IMR-90 (cell line): Measurements from ENCODE around the gene FUT8. TPM values are rescaled to one million over a fixed set of nuclear protein-coding genes. Genes with fewer than 3 reads are reported as not detected.

Experiments
- ATAC-seq: fragments of 200-7000 bp; cut with Tn5 transposase; 2 replicates; pipeline ENCODE4 v1.9.1; 2020; ENCODE audit warnings: low read depth, mild to moderate bottlenecking, moderate library complexity
- BruUV-seq: library from RNA; stranded (reverse); fragments of 400-500 nt; replicated peaks from 2 replicates; lab custom pipeline; 2021; lab: Mats Ljungman, UMichigan
- CTCF ChIA-PET: fragments of 300-600 bp; formaldehyde crosslinking; extraction: SDS; loops from one replicate; lab custom pipeline; 2021; ENCODE audit warnings: antibody characterized with exemption; lab: Yijun Ruan, JAX
- POLR2A ChIA-PET: fragments of 300-600 bp; sonication (Branson Sonifier 250); formaldehyde crosslinking; loops from one replicate; lab custom pipeline; 2022; ENCODE audit warnings: antibody characterized with exemption; ENCODE audit not compliant: unreplicated experiment; lab: Charles Lee
- DNase-seq: peaks from one replicate; pipeline ENCODE4 v3.0.0; 2013
- H2AFZ ChIP-seq: replicated peaks from 2 replicates; pipeline ENCODE3; 2013; ENCODE audit warnings: low read length, mild to moderate bottlenecking; ENCODE audit not compliant: poor library complexity
- H2AK5ac ChIP-seq: 2 replicates; pipeline ENCODE4 v1.6.1; 2013; ENCODE audit warnings: low read depth, low read length, inconsistent platforms
- H2AK9ac ChIP-seq: replicated peaks from 2 replicates; pipeline ENCODE3; 2013; ENCODE audit warnings: mild to moderate bottlenecking, low read depth, low read length, moderate library complexity; ENCODE audit not compliant: poor library complexity
- H2BK120ac ChIP-seq: 2 replicates; pipeline ENCODE4 v1.6.1; 2013; ENCODE audit warnings: low read depth, low read length, inconsistent platforms
- H2BK15ac ChIP-seq: 3 replicates; pipeline ENCODE4 v1.6.1; 2013; ENCODE audit warnings: low read depth, low read length, inconsistent platforms
- H2BK20ac ChIP-seq: 2 replicates; pipeline ENCODE4 v1.6.1; 2013; ENCODE audit warnings: low read depth, mild to moderate bottlenecking, inconsistent platforms, low read length, moderate library complexity
- H2BK5ac ChIP-seq: 2 replicates; pipeline ENCODE4 v1.6.1; 2013; ENCODE audit warnings: mild to moderate bottlenecking, low read depth, low read length, inconsistent platforms; ENCODE audit not compliant: poor library complexity, severe bottlenecking
- H3K14ac ChIP-seq: replicated peaks from 2 replicates; pipeline ENCODE4 v1.6.1; 2013; ENCODE audit warnings: low read depth, low read length, inconsistent platforms
- H3K18ac ChIP-seq: 2 replicates; pipeline ENCODE4 v1.6.1; 2013; ENCODE audit warnings: low read depth, low read length, control low read depth
- H3K23ac ChIP-seq: 2 replicates; pipeline ENCODE4 v1.6.1; 2013; ENCODE audit warnings: low read depth, low read length, inconsistent platforms
- H3K27ac ChIP-seq: 2 replicates; pipeline ENCODE4 v1.5.1; 2013; ENCODE audit warnings: mild to moderate bottlenecking, control low read depth, low read length; ENCODE audit not compliant: insufficient read depth
- H3K27me3 ChIP-seq: 2 replicates; pipeline ENCODE4 v1.6.1; 2013; ENCODE audit warnings: low read length; ENCODE audit not compliant: control insufficient read depth, insufficient read depth
- H3K36me3 ChIP-seq: 2 replicates; pipeline ENCODE4 v1.6.1; 2013; ENCODE audit warnings: low read length, mixed read lengths; ENCODE audit not compliant: control insufficient read depth, insufficient read depth
- H3K4ac ChIP-seq: 2 replicates; pipeline ENCODE4 v1.6.1; 2013; ENCODE audit warnings: low read depth, low read length, inconsistent platforms
- H3K4me1 ChIP-seq: 2 replicates; pipeline ENCODE4 v1.6.1; 2013; ENCODE audit warnings: low read length, mixed read lengths; ENCODE audit not compliant: control insufficient read depth, insufficient read depth
- H3K4me2 ChIP-seq: 2 replicates; pipeline ENCODE4 v1.6.1; 2013; ENCODE audit warnings: low read depth, mild to moderate bottlenecking, control low read depth, low read length, moderate library complexity
- H3K4me3 ChIP-seq: 2 replicates; pipeline ENCODE4 v1.5.1; 2013; ENCODE audit warnings: low read depth, mild to moderate bottlenecking, control low read depth, low read length, moderate library complexity; ENCODE audit not compliant: insufficient read depth
- H3K56ac ChIP-seq: 2 replicates; pipeline ENCODE4 v1.6.1; 2013; ENCODE audit warnings: low read length, inconsistent platforms; ENCODE audit not compliant: insufficient read depth; ENCODE audit errors: extremely low read depth
- H3K79me1 ChIP-seq, 2 experiments: 2 replicates each; pipeline ENCODE4 v1.6.1; 2013; ENCODE audit warnings: low read length in 2 of 2, inconsistent platforms in 1 of 2, low read depth in 1 of 2
- H3K9ac ChIP-seq: 2 replicates; pipeline ENCODE4 v1.6.1; 2013; ENCODE audit warnings: low read depth, low read length, control low read depth
- H3K9me1 ChIP-seq: 2 replicates; pipeline ENCODE4 v1.6.1; 2013; ENCODE audit warnings: low read length, inconsistent platforms; ENCODE audit not compliant: insufficient read depth
- H3K9me3 ChIP-seq: 2 replicates; pipeline ENCODE4 v1.6.1; 2013; ENCODE audit warnings: low read length; ENCODE audit not compliant: control insufficient read depth, insufficient read depth
- H4K20me1 ChIP-seq: 2 replicates; pipeline ENCODE4 v1.6.1; 2013; ENCODE audit warnings: low read length, inconsistent platforms; ENCODE audit not compliant: insufficient read depth
- H4K5ac ChIP-seq: 2 replicates; pipeline ENCODE4 v1.6.1; 2013; ENCODE audit warnings: mild to moderate bottlenecking, low read depth, low read length, control low read depth
- H4K8ac ChIP-seq, 2 experiments: 2 replicates each; pipeline ENCODE4 v1.6.1; 2013; ENCODE audit warnings: low read depth in 2 of 2, low read length in 2 of 2, control low read depth in 1 of 2, inconsistent platforms in 1 of 2
- H4K91ac ChIP-seq: 2 replicates; pipeline ENCODE4 v1.6.1; 2013; ENCODE audit warnings: low read depth, low read length, inconsistent platforms; ENCODE audit not compliant: insufficient read depth
- BHLHE40 ChIP-seq: fragments of 150-350 bp; IDR thresholded peaks from 2 replicates; pipeline ENCODE4 v1.6.1; 2016; ENCODE audit warnings: mild to moderate bottlenecking, low read depth, low read length
- CEBPB ChIP-seq: IDR thresholded peaks from 2 replicates; pipeline ENCODE4 v1.6.1; 2012; ENCODE audit warnings: low read depth, low read length, improper control_type of control experiment
- CHD1 ChIP-seq: IDR thresholded peaks from 2 replicates; pipeline ENCODE4 v1.6.1; 2012; ENCODE audit warnings: low read depth, low read length, improper control_type of control experiment
- FOS ChIP-seq: fragments of 150-350 bp; IDR thresholded peaks from 2 replicates; pipeline ENCODE4 v1.6.1; 2016; ENCODE audit warnings: low read depth, low read length
- MAFK ChIP-seq: IDR thresholded peaks from 2 replicates; pipeline ENCODE4 v1.6.1; 2012; ENCODE audit warnings: low read depth, low read length, improper control_type of control experiment
- MXI1 ChIP-seq: IDR thresholded peaks from 2 replicates; pipeline ENCODE4 v1.6.1; 2012; ENCODE audit warnings: low read depth, mild to moderate bottlenecking, low read length, moderate library complexity, borderline replicate concordance
- NFE2L2 ChIP-seq: fragments of 150-350 bp; IDR thresholded peaks from 2 replicates; pipeline ENCODE4 v1.6.1; 2016; ENCODE audit warnings: low read depth, mild to moderate bottlenecking, low read length
- POLR2A ChIP-seq: IDR thresholded peaks from 2 replicates; pipeline ENCODE4 v1.6.1; 2012; ENCODE audit warnings: mild to moderate bottlenecking, low read depth, low read length
- RCOR1 ChIP-seq: IDR thresholded peaks from 2 replicates; pipeline ENCODE4 v1.6.1; 2012; ENCODE audit warnings: mild to moderate bottlenecking, low read length, improper control_type of control experiment; ENCODE audit not compliant: insufficient replicate concordance
- SMC3 ChIP-seq: fragments of 150-350 bp; IDR thresholded peaks from 2 replicates; pipeline ENCODE4 v1.6.1; 2016; ENCODE audit warnings: low read depth, mild to moderate bottlenecking, antibody characterized with exemption, low read length, moderate library complexity
- WGBS, 2 experiments: methylation state at CpG; one replicate each; pipeline versions ENCODE4 v1.1.5 to v1.1.7; 2013; ENCODE audit warnings: missing lambda C conversion rate in 2 of 2; ENCODE audit not compliant: insufficient read length in 1 of 2; ENCODE audit errors: extremely low coverage in 2 of 2; 5-methylcytosine and 5-hydroxymethylcytosine counted together
- dilution Hi-C: fragments of 300-500 bp; cut with HindIII; formaldehyde crosslinking; loops from one replicate; pipeline ENCODE4 v1.14.3; 2018; ENCODE audit warnings: low sequenced_read_pairs; ENCODE audit not compliant: unreplicated experiment
- in situ Hi-C: fragments of 300-500 bp; cut with MboI; formaldehyde crosslinking; loops from 3 replicates; pipeline ENCODE4 v1.14.3; 2019; ENCODE audit warnings: low sequenced_read_pairs, inconsistent platforms, mixed read lengths
- intact Hi-C: fragments of 100-400 bp; cut with micrococcal nuclease; formaldehyde crosslinking; loops from 2 replicates; pipeline ENCODE4 v1.10.0; 2022
- polyA plus RNA-seq, 3 experiments: library from polyadenylated mRNA; depleted of rRNA; stranded (reverse); fragments of >200 nt; gene quantifications; 2 replicates each; pipeline ENCODE4 v1.2.3, GENCODE V29; 2012; ENCODE audit warnings: low replicate concordance in 1 of 3
- total RNA-seq: library from RNA; depleted of rRNA; stranded (reverse); fragments of >200 nt; gene quantifications from 2 replicates; pipeline ENCODE4 v1.2.3, GENCODE V29; 2012
- TF ChIP-seq, protein P1 (sequence below): conservative IDR thresholded peaks from 2 replicates; pipeline ENCODE4 v1.5.1; 2012; ENCODE audit warnings: mild to moderate bottlenecking, low read depth, low read length, improper control_type of control experiment
- TF ChIP-seq, protein P2 (sequence below): fragments of 150-350 bp; IDR thresholded peaks from 2 replicates; pipeline ENCODE4 v1.6.1; 2017; ENCODE audit warnings: mild to moderate bottlenecking, antibody characterized with exemption, low read length, low read depth
- TF ChIP-seq, protein P3 (sequence below): fragments of 150-350 bp; IDR thresholded peaks from 2 replicates; pipeline ENCODE4 v1.6.1; 2016; ENCODE audit warnings: low read depth, mild to moderate bottlenecking, low read length, moderate library complexity, borderline replicate concordance

The FUT8 gene
- total and polyA plus RNA-seq, 2 of the 4 experiments (the other 2 are of a cell fraction) = 15.6 to 72.9 TPM

DNA sequence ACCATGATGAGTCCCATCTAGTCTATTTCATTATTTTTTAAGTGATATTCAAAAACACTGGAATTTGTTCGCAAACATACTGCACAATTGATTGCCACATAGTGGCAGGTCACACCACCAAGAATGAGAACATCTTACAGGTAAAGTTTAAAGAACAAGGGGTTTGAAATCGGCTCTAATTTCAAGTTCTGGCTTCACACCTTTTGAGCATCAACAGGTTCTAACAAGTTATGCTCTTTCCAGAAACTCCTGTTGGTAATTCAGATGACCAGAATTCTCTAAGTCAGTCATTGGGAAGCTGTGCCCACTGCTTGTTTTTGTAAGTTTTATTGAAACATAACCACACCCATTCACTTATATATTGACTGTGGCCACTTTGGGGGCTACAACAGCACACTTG is 336.3 kb downstream of the FUT8 start:
- H2BK120ac ChIP-seq = no peak overlapping the region
- CTCF ChIA-PET = no interaction called here
- no peak overlapping the region for H3K23ac ChIP-seq

More for the DNA sequence above, 336.3 kb downstream of the FUT8 start:
- intact Hi-C loops = no loop called here
- no peak overlapping the region for H2AFZ ChIP-seq
- H3K27ac ChIP-seq = no peak overlapping the region
- no peaks in the 10 kb centered on the region for H4K20me1 ChIP-seq
- H3K79me1 ChIP-seq = no peaks in the 10 kb centered on the region
- no peaks in the 10 kb centered on the region for H3K4me1 ChIP-seq
- H3K4me3 ChIP-seq = no peak overlapping the region
- no peak overlapping the region for H2BK20ac ChIP-seq
- no peak for ATAC-seq
- H3K14ac ChIP-seq = no peak overlapping the region
- H3K4me2 ChIP-seq = no peak overlapping the region
- TF ChIP-seq CHD1 = no peak
- TF ChIP-seq MXI1 = no peak
- TF ChIP-seq FOS = no peak
- TF ChIP-seq, protein P1, sequence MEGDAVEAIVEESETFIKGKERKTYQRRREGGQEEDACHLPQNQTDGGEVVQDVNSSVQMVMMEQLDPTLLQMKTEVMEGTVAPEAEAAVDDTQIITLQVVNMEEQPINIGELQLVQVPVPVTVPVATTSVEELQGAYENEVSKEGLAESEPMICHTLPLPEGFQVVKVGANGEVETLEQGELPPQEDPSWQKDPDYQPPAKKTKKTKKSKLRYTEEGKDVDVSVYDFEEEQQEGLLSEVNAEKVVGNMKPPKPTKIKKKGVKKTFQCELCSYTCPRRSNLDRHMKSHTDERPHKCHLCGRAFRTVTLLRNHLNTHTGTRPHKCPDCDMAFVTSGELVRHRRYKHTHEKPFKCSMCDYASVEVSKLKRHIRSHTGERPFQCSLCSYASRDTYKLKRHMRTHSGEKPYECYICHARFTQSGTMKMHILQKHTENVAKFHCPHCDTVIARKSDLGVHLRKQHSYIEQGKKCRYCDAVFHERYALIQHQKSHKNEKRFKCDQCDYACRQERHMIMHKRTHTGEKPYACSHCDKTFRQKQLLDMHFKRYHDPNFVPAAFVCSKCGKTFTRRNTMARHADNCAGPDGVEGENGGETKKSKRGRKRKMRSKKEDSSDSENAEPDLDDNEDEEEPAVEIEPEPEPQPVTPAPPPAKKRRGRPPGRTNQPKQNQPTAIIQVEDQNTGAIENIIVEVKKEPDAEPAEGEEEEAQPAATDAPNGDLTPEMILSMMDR = no peak
- TF ChIP-seq, protein P2, sequence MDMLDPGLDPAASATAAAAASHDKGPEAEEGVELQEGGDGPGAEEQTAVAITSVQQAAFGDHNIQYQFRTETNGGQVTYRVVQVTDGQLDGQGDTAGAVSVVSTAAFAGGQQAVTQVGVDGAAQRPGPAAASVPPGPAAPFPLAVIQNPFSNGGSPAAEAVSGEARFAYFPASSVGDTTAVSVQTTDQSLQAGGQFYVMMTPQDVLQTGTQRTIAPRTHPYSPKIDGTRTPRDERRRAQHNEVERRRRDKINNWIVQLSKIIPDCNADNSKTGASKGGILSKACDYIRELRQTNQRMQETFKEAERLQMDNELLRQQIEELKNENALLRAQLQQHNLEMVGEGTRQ = no peak
- no peak for TF ChIP-seq SMC3
- TF ChIP-seq, protein P3, sequence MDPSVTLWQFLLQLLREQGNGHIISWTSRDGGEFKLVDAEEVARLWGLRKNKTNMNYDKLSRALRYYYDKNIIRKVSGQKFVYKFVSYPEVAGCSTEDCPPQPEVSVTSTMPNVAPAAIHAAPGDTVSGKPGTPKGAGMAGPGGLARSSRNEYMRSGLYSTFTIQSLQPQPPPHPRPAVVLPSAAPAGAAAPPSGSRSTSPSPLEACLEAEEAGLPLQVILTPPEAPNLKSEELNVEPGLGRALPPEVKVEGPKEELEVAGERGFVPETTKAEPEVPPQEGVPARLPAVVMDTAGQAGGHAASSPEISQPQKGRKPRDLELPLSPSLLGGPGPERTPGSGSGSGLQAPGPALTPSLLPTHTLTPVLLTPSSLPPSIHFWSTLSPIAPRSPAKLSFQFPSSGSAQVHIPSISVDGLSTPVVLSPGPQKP = no peak
- no peak for TF ChIP-seq CEBPB
- TF ChIP-seq RCOR1 = no peak
- no peak for TF ChIP-seq MAFK
- no peak for TF ChIP-seq NFE2L2
- TF ChIP-seq POLR2A = no peak
- TF ChIP-seq BHLHE40 = no peak
- no peak overlapping the region for H2AK5ac ChIP-seq
- H4K5ac ChIP-seq = no peak overlapping the region
- no CpG with 5 or more reads among the region's 2 CpGs for WGBS, 2 experiments
- no peaks in the 10 kb centered on the region for H3K36me3 ChIP-seq
- H2AK9ac ChIP-seq = no peak overlapping the region
- no peak for DNase-seq
- dilution Hi-C loops = no loop called here
- no peak overlapping the region for H3K4ac ChIP-seq
- in situ Hi-C loops = no loop called here
- no peaks in the 10 kb centered on the region for H3K27me3 ChIP-seq
- H4K91ac ChIP-seq = no peak overlapping the region
- no peak overlapping the region for H3K56ac ChIP-seq
- no TSS peak for BruUV-seq
- no peak overlapping the region for H2BK15ac ChIP-seq
- H2BK5ac ChIP-seq = no peak overlapping the region
- no peak overlapping the region for H4K8ac ChIP-seq
- POLR2A ChIA-PET = no interaction called here
- H3K18ac ChIP-seq = no peak overlapping the region
- H3K9ac ChIP-seq = no peak overlapping the region
- H3K9me3 ChIP-seq = no peaks in the 10 kb centered on the region
- H3K9me1 ChIP-seq = no peaks in the 10 kb centered on the region
